Upper lobe of right lung (tissue), 1 donor: Measurements from ENCODE around the gene SERPINB8. TPM values are rescaled to one million over a fixed set of nuclear protein-coding genes. Genes with fewer than 3 reads are reported as not detected.
A peak's percentile ranks its signal among the peaks of the same experiment; 100 is the strongest.
"Not testable (repeated sequence)": the region's sequence is repeated elsewhere in the genome, so short reads cannot be mapped to it uniquely, and the experiment has no call there.

ENCODE experiments used
- ATAC-seq: fragments of 200-7000 bp; cut with Tn5 transposase; one replicate; pipeline ENCODE4 v1.9.1; 2020; ENCODE audit warnings: mild to moderate bottlenecking, moderate library complexity
- DNase-seq: peaks from one replicate; pipeline ENCODE4 v3.0.0-alpha.2; 2020
- H3K27ac ChIP-seq: fragments of 200-600 bp; one replicate; pipeline ENCODE4 v1.8.0; 2022
- H3K27me3 ChIP-seq: fragments of 200-600 bp; one replicate; pipeline ENCODE4 v1.8.0; 2022; ENCODE audit warnings: mild to moderate bottlenecking
- H3K36me3 ChIP-seq: fragments of 200-600 bp; one replicate; pipeline ENCODE4 v1.8.0; 2022
- H3K4me1 ChIP-seq: fragments of 200-600 bp; one replicate; pipeline ENCODE4 v1.8.0; 2022
- H3K4me3 ChIP-seq: fragments of 200-600 bp; one replicate; pipeline ENCODE4 v1.8.0; 2022; ENCODE audit warnings: mild to moderate bottlenecking
- H3K9me3 ChIP-seq: fragments of 200-600 bp; one replicate; pipeline ENCODE4 v1.8.0; 2022
- CTCF ChIP-seq: fragments of 200-600 bp; IDR thresholded peaks from one replicate; pipeline ENCODE4 v1.8.0; 2022; ENCODE audit warnings: antibody characterized with exemption
- intact Hi-C: fragments of 100-400 bp; cut with DNase I; formaldehyde crosslinking; loops from one replicate; pipeline ENCODE4 v1.11.0; 2022
- long read RNA-seq: library from polyadenylated mRNA; unstranded; transcript quantifications from one replicate; pipeline ENCODE4 v2.0.0, GENCODE V29; 2021
- total RNA-seq: library from RNA; stranded (reverse); fragmentation: NEBNext Ultra II Directional; extraction: Animal tissue kit (Norgen Biotek cat#: 25700); gene quantifications from one replicate; pipeline ENCODE4 v1.2.1, GENCODE V29; 2021
- donor health status: DM: no; HTN: yes; CAD: no; lungs with severe emphysema.

The SERPINB8 gene
- 24.6 TPM for total RNA-seq
- long read RNA-seq, partial matches to known transcripts: 1 of 7 reads
- long read RNA-seq, other reads (novel, unspliced or antisense): 3 of 7 reads

GRCh38 chr18:63969942-63970808, at the start of gene SERPINB8:
SERPINB8 (plus strand) TSS chr18:63970081; CDS start chr18:63978309, 8,228 bp downstream.
- no peak for TF ChIP-seq CTCF

GRCh38 chr18:63922049-63922448, 47.8 kb upstream of the SERPINB8 start:
- TF ChIP-seq CTCF: no peak
- Histone ChIP-seq H3K27ac (no peak overlapping the region), H3K4me3 (no peak overlapping the region), H3K9me3 (no peaks in the 10 kb centered on the region), H3K36me3 (no peaks in the 10 kb centered on the region), H3K4me1 (no peaks in the 10 kb centered on the region), H3K27me3 (peaks cover 8% of the 10 kb centered on the region)
- DNase-seq: no peak
- no peak for ATAC-seq
- intact Hi-C loops: no loop called here

More at GRCh38 chr18:63969942-63970808, at the start of gene SERPINB8:
- H3K4me1 ChIP-seq: peaks cover 14% of the 10 kb centered on the region
- no peaks in the 10 kb centered on the region for H3K9me3 ChIP-seq
- intact Hi-C loops: no loop called here
- ATAC-seq: peak; percentile 96
- peak; percentile 97 for DNase-seq
- H3K27me3 ChIP-seq: no peaks in the 10 kb centered on the region
- H3K27ac ChIP-seq: peak within 1 kb of the TSS; percentile 99
- H3K4me3 ChIP-seq: peak within 1 kb of the TSS; percentile 92
- no peaks in the 10 kb centered on the region for H3K36me3 ChIP-seq

GRCh38 chr18:63924551-63924950, 45.3 kb upstream of the SERPINB8 start:
- intact Hi-C loops: no loop called here
- Histone ChIP-seq H3K36me3 (no peaks in the 10 kb centered on the region), H3K27me3 (peaks cover 8% of the 10 kb centered on the region), H3K9me3 (no peaks in the 10 kb centered on the region), H3K4me3 (no peak overlapping the region), H3K27ac (no peak overlapping the region), H3K4me1 (no peaks in the 10 kb centered on the region)
- TF ChIP-seq CTCF: no peak
- ATAC-seq (no peak), DNase-seq (no peak)

GRCh38 chr18:63928331-63928730, 41.5 kb upstream of the SERPINB8 start:
- Histone ChIP-seq H3K36me3 (no peaks in the 10 kb centered on the region), H3K4me3 (no peak overlapping the region), H3K9me3 (no peaks in the 10 kb centered on the region), H3K4me1 (no peaks in the 10 kb centered on the region), H3K27me3 (peaks cover 4% of the 10 kb centered on the region), H3K27ac (no peak overlapping the region)
- ATAC-seq (no peak), DNase-seq (no peak)
- intact Hi-C loops: no loop called here
- no peak for TF ChIP-seq CTCF

GRCh38 chr18:63929369-63929768, 40.5 kb upstream of the SERPINB8 start:
- intact Hi-C loops, H3K27me3 ChIP-seq, DNase-seq, ATAC-seq, H3K36me3 ChIP-seq, H3K27ac ChIP-seq, H3K9me3 ChIP-seq, H3K4me3 ChIP-seq, H3K4me1 ChIP-seq: not testable (repeated sequence)

- DNase-seq: no peak
- Histone ChIP-seq H3K9me3 (no peaks in the 10 kb centered on the region), H3K4me1 (peaks cover 1% of the 10 kb centered on the region), H3K27me3 (no peaks in the 10 kb centered on the region), H3K36me3 (no peaks in the 10 kb centered on the region), H3K27ac (no peak overlapping the region), H3K4me3 (no peak overlapping the region)
- intact Hi-C loops: no loop called here
- peak; percentile 54 for ATAC-seq
- TF ChIP-seq CTCF: no peak
These were observed 39.0 kb upstream of the SERPINB8 start for GRCh38 chr18:63930773-63931354.
